ENCODE data around the gene TTC7B.

DNA sequence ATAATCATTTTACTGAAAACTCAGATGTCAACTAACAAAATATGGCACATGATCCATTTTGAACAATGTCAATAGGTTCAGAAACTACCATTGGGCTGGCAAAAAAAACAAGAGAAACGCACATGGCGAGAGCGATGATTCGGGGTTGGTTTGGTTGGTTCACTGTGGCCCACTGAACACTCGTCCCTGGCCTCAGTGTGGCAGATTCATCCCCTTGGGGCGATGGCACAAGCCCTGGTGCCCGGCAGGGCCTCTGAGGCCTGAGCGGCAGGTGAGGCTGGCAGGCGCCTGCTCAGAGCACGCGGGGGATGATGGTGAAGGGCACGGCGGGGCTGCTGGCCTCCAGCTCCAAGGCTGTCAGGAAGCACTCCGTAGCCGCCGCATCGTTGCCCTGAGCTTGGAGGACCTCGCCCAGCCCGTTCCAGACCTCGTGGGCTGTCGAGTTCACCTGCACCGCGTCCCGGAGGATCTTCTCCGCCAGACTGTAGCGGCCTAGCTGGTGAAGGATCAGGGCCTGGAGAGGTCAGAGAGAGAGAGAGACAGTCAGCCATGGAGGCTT, 275.1 kb downstream of the TTC7B start:
- TF ChIP-seq, protein P1, sequence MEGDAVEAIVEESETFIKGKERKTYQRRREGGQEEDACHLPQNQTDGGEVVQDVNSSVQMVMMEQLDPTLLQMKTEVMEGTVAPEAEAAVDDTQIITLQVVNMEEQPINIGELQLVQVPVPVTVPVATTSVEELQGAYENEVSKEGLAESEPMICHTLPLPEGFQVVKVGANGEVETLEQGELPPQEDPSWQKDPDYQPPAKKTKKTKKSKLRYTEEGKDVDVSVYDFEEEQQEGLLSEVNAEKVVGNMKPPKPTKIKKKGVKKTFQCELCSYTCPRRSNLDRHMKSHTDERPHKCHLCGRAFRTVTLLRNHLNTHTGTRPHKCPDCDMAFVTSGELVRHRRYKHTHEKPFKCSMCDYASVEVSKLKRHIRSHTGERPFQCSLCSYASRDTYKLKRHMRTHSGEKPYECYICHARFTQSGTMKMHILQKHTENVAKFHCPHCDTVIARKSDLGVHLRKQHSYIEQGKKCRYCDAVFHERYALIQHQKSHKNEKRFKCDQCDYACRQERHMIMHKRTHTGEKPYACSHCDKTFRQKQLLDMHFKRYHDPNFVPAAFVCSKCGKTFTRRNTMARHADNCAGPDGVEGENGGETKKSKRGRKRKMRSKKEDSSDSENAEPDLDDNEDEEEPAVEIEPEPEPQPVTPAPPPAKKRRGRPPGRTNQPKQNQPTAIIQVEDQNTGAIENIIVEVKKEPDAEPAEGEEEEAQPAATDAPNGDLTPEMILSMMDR (IDR thresholded peaks at IDR 0.05 in 2 of 3, conservative IDR thresholded peaks at IDR 0.05 in 1 of 3; ENCODE audit: borderline replicate concordance in 1 of 3, insufficient read depth in 1 of 3, low read depth in 2 of 3, low read length in 2 of 3): no peak
- TF ChIP-seq, protein P2, sequence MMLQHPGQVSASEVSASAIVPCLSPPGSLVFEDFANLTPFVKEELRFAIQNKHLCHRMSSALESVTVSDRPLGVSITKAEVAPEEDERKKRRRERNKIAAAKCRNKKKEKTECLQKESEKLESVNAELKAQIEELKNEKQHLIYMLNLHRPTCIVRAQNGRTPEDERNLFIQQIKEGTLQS (IDR thresholded peaks at IDR 0.05): no peak
- TF ChIP-seq, protein P3, sequence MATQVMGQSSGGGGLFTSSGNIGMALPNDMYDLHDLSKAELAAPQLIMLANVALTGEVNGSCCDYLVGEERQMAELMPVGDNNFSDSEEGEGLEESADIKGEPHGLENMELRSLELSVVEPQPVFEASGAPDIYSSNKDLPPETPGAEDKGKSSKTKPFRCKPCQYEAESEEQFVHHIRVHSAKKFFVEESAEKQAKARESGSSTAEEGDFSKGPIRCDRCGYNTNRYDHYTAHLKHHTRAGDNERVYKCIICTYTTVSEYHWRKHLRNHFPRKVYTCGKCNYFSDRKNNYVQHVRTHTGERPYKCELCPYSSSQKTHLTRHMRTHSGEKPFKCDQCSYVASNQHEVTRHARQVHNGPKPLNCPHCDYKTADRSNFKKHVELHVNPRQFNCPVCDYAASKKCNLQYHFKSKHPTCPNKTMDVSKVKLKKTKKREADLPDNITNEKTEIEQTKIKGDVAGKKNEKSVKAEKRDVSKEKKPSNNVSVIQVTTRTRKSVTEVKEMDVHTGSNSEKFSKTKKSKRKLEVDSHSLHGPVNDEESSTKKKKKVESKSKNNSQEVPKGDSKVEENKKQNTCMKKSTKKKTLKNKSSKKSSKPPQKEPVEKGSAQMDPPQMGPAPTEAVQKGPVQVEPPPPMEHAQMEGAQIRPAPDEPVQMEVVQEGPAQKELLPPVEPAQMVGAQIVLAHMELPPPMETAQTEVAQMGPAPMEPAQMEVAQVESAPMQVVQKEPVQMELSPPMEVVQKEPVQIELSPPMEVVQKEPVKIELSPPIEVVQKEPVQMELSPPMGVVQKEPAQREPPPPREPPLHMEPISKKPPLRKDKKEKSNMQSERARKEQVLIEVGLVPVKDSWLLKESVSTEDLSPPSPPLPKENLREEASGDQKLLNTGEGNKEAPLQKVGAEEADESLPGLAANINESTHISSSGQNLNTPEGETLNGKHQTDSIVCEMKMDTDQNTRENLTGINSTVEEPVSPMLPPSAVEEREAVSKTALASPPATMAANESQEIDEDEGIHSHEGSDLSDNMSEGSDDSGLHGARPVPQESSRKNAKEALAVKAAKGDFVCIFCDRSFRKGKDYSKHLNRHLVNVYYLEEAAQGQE (IDR thresholded peaks at IDR 0.05; ENCODE audit: low read depth): no peak
- no peak for TF ChIP-seq RAD21 (IDR thresholded peaks at IDR 0.05; ENCODE audit: low read depth)
- TF ChIP-seq JUND (IDR thresholded peaks at IDR 0.05): no peak
- no peak for TF ChIP-seq POLR2A (IDR thresholded peaks at IDR 0.05; ENCODE audit: borderline replicate concordance, extremely low read depth, insufficient read depth, insufficient read length)
